ENCODE measurements around the gene REPS1.
"Not testable (repeated sequence)": the region's sequence is repeated elsewhere in the genome, so short reads cannot be mapped to it uniquely, and the experiment has no call there.

Gene REPS1

GRCh38 chr6:139003751-139004150 lies 15.7 kb upstream of the REPS1 start:
- DNase-seq (ENCODE audit: low read depth in 2 of 2): no peak

GRCh38 chr6:138999949-139000725 lies 12.1 kb upstream of the REPS1 start:
- DNase-seq (ENCODE audit: low read depth in 2 of 2): no peak

GRCh38 chr6:138997136-138997535 lies 9.1 kb upstream of the REPS1 start:
- DNase-seq (ENCODE audit: low read depth in 2 of 2): no peak

- DNase-seq (ENCODE audit: low read depth in 2 of 2): no peak
Measured at GRCh38 chr6:138996524-138996923, 8.5 kb upstream of the REPS1 start.

- DNase-seq (ENCODE audit: low read depth in 2 of 2): not testable (repeated sequence)
Measured at GRCh38 chr6:138993410-138993809, 5.4 kb upstream of the REPS1 start.

- not testable (repeated sequence) for DNase-seq (ENCODE audit: low read depth in 2 of 2)
Measured at GRCh38 chr6:138992965-138993364, 4.9 kb upstream of the REPS1 start.

GRCh38 chr6:138991206-138991605 lies 3.2 kb upstream of the REPS1 start:
- DNase-seq (ENCODE audit: low read depth in 2 of 2): no peak

- DNase-seq (ENCODE audit: low read depth in 2 of 2): no peak
Measured at GRCh38 chr6:138989098-138989983, 1.3 kb upstream of the REPS1 start.

GRCh38 chr6:138988469-138988834 lies 399 bp upstream of the REPS1 start:
- no peak for DNase-seq (ENCODE audit: low read depth in 2 of 2)

- DNase-seq (ENCODE audit: low read depth in 2 of 2): no peak
Measured at GRCh38 chr6:138987080-138987642, 892 bp downstream of the REPS1 start.

- DNase-seq (ENCODE audit: low read depth in 2 of 2): no peak
Measured at GRCh38 chr6:138986578-138986977, 1.5 kb downstream of the REPS1 start.

- DNase-seq (ENCODE audit: low read depth in 2 of 2): no peak
Measured at GRCh38 chr6:138981416-138981815, 6.6 kb downstream of the REPS1 start.

GRCh38 chr6:138979813-138980668 lies 8.0 kb downstream of the REPS1 start:
- no peak for DNase-seq (ENCODE audit: low read depth in 2 of 2)

GRCh38 chr6:138979365-138979764 lies 8.7 kb downstream of the REPS1 start:
- DNase-seq (ENCODE audit: low read depth in 2 of 2): no peak

GRCh38 chr6:138978229-138978628 lies 9.8 kb downstream of the REPS1 start:
- no peak for DNase-seq (ENCODE audit: low read depth in 2 of 2)

- DNase-seq (ENCODE audit: low read depth in 2 of 2): no peak
Measured at GRCh38 chr6:138977646-138978167, 10.3 kb downstream of the REPS1 start.

- no peak for DNase-seq (ENCODE audit: low read depth in 2 of 2)
Measured at GRCh38 chr6:138977242-138977641, 10.8 kb downstream of the REPS1 start.

- no peak for DNase-seq (ENCODE audit: low read depth in 2 of 2)
Measured at GRCh38 chr6:138975815-138976214, 12.2 kb downstream of the REPS1 start.

- no peak for DNase-seq (ENCODE audit: low read depth in 2 of 2)
Measured at GRCh38 chr6:138973466-138974153, 14.4 kb downstream of the REPS1 start.

GRCh38 chr6:138972226-138972665 lies 15.8 kb downstream of the REPS1 start:
- no peak for DNase-seq (ENCODE audit: low read depth in 2 of 2)

- DNase-seq (ENCODE audit: low read depth in 2 of 2): no peak
Measured at GRCh38 chr6:138971601-138972000, 16.5 kb downstream of the REPS1 start.

All from stimulated activated CD8-positive, alpha-beta memory T cell treated with anti-CD3 and anti-CD28 coated beads, Interleukin-15, amount 100 ng/mL, for 4 hours (primary cell).